Measurements from ENCODE around the gene F8. TPM values are rescaled to one million over a fixed set of nuclear protein-coding genes. Genes with fewer than 3 reads are reported as not detected.

The F8 gene
- total RNA-seq, 1 experiment from 2014 or later: 2.6 TPM

DNA sequence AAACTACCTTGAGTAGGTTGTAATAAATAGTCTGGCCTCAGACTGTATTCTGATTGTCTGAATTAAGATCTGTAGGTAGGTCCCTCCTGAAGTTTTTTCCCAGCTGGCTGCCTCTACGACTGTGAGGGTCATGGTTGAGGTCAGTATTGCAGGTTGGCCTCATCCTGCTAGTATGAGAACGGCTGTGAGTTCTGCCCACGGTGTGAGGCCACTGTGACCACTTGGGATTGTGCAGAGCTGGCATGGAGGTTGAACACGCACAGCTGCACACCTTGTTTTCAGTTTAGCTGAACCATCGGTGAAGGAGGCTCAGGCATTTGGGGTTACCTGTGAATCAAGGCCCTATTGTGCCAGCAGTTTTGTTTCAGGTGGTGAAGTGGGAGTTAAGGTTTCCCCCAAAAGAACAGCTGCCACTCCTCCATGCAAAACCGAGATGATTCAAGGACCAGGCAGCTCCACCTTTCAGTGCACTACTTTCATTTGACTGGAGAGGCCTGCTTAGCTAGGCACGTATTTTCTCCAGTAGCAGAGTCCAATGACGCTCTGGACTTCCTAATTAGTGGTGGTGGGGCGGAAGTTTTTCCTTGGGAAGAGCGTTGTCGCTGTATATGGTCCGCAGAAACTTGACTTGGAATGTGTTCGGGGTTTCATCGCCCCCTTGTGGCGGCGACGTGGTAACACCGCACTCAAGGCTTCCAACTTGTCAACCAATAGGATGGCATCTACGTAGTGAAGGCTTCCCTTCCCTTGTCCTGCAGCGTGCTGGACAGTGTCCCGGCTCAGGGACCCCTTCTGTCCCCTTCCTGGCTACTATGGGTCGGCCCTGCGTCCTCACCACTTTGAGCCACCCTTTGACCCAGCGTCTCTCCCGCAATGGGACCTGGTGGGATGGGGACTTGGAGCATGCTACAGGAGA, 34.6 kb upstream of the F8 start:
- intact Hi-C loops (cut with micrococcal nuclease): loop anchor here (1.0 to 2.0 kb wide), 2 partner anchors 76 to 139 kb away; no protein-coding TSS in a partner anchor
- no peaks in the 10 kb centered on the region for H3K27me3 ChIP-seq (ENCODE audit: insufficient read depth, low read length)
- no peaks in the 10 kb centered on the region for H4K20me1 ChIP-seq (ENCODE audit: insufficient read depth)
- RAD21 ChIA-PET (ENCODE audit: low non-redundant PET in 1 of 2, low total read pairs in 2 of 2, uncharacterized antibody in 2 of 2, unreplicated experiment in 2 of 2): no interaction called here
- no peaks in the 10 kb centered on the region for H3K79me2 ChIP-seq (ENCODE audit: insufficient read depth, low read length)
- peak overlapping the region; percentile 62 for H3K4me2 ChIP-seq (ENCODE audit: low read length)
- CTCF ChIA-PET: interaction anchor here (0.7 to 1.1 kb wide), 5 partner anchors 9 to 140 kb away, joined by 3 to 4 read pairs (median 3); partner anchors contain the start of gene FUNDC2
- no peak overlapping the region for H3K27ac ChIP-seq (ENCODE audit: low read depth, low read length)
- no peaks in the 10 kb centered on the region for H3K9me3 ChIP-seq (ENCODE audit: control insufficient read depth in 1 of 2, insufficient read depth in 1 of 2, low read depth in 1 of 2, low read length in 2 of 2)
- POLR2A ChIA-PET: no interaction called here
- H3K4me3 ChIP-seq (replicated peaks in 1 of 2; ENCODE audit: low read depth in 1 of 2, low read length in 2 of 2): peak overlapping the region in 1 of 2 experiments; percentile 30; a peak in 1 of 4 replicates
- DNase-seq (ENCODE audit: low read depth, low spot score): peak; percentile 51
- no peaks in the 10 kb centered on the region for H3K9me2 ChIP-seq (ENCODE audit: insufficient read depth)
- no peaks in the 10 kb centered on the region for H3K36me3 ChIP-seq (ENCODE audit: control insufficient read depth in 1 of 2, insufficient read depth in 2 of 2, low read length in 2 of 2)
- peaks cover 2 to 9% of the 10 kb centered on the region in 2 experiments; a peak in 1 of 4 replicates for H3K4me1 ChIP-seq (ENCODE audit: control insufficient read depth in 1 of 2, insufficient read depth in 2 of 2, low read length in 2 of 2)
- no peak overlapping the region for H3K9ac ChIP-seq (ENCODE audit: low read length)
- no peak overlapping the region for H2AFZ ChIP-seq (ENCODE audit: low read depth, low read length, poor library complexity, severe bottlenecking)
- BruUV-seq (replicated peaks): no TSS peak
- peak; percentile 97 for ATAC-seq
- TF ChIP-seq RAD21 (IDR thresholded peaks at IDR 0.05; ENCODE audit: low read depth) (peak; percentile 59), CTCF (IDR thresholded peaks at IDR 0.05 in 2 of 3, conservative IDR thresholded peaks at IDR 0.05 in 1 of 3; ENCODE audit: borderline replicate concordance in 1 of 3, insufficient read depth in 1 of 3, low read depth in 2 of 3, low read length in 2 of 3) (peak; percentile 52 to 62 (median 60); a peak in 5 of 6 replicates)
- TF ChIP-seq, protein P1, sequence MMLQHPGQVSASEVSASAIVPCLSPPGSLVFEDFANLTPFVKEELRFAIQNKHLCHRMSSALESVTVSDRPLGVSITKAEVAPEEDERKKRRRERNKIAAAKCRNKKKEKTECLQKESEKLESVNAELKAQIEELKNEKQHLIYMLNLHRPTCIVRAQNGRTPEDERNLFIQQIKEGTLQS (IDR thresholded peaks at IDR 0.05): no peak

- no peak overlapping the region for H3K4me2 ChIP-seq (ENCODE audit: low read length)
- H3K9me3 ChIP-seq (ENCODE audit: control insufficient read depth in 1 of 2, insufficient read depth in 1 of 2, low read depth in 1 of 2, low read length in 2 of 2): no peaks in the 10 kb centered on the region
- H4K20me1 ChIP-seq (ENCODE audit: insufficient read depth): no peaks in the 10 kb centered on the region
- no peaks in the 10 kb centered on the region for H3K9me2 ChIP-seq (ENCODE audit: insufficient read depth)
- no peaks in the 10 kb centered on the region for H3K79me2 ChIP-seq (ENCODE audit: insufficient read depth, low read length)
- ATAC-seq (no peak), DNase-seq (ENCODE audit: low read depth, low spot score) (no peak)
- intact Hi-C loops (cut with micrococcal nuclease): loop anchor here (2.0 kb wide), 1 partner anchor 76 kb away; no protein-coding TSS in a partner anchor
- no peaks in the 10 kb centered on the region for H3K36me3 ChIP-seq (ENCODE audit: control insufficient read depth in 1 of 2, insufficient read depth in 2 of 2, low read length in 2 of 2)
- H3K4me1 ChIP-seq (ENCODE audit: control insufficient read depth in 1 of 2, insufficient read depth in 2 of 2, low read length in 2 of 2): peaks cover 2 to 9% of the 10 kb centered on the region in 2 experiments; a peak in 1 of 4 replicates
- POLR2A ChIA-PET: no interaction called here
- H3K27ac ChIP-seq (ENCODE audit: low read depth, low read length): no peak overlapping the region
- H3K27me3 ChIP-seq (ENCODE audit: insufficient read depth, low read length): no peaks in the 10 kb centered on the region
- H3K9ac ChIP-seq (ENCODE audit: low read length): no peak overlapping the region
- H3K4me3 ChIP-seq (replicated peaks in 1 of 2; ENCODE audit: low read depth in 1 of 2, low read length in 2 of 2): no peak overlapping the region
- no TSS peak for BruUV-seq (replicated peaks)
- H2AFZ ChIP-seq (ENCODE audit: low read depth, low read length, poor library complexity, severe bottlenecking): no peak overlapping the region
- RAD21 ChIA-PET (ENCODE audit: low non-redundant PET in 1 of 2, low total read pairs in 2 of 2, uncharacterized antibody in 2 of 2, unreplicated experiment in 2 of 2): no interaction called here
- CTCF ChIA-PET: interaction anchor here (0.7 to 1.1 kb wide), 5 partner anchors 9 to 140 kb away, joined by 3 to 4 read pairs (median 3); partner anchors contain the start of gene FUNDC2
- TF ChIP-seq ZFX (IDR thresholded peaks at IDR 0.05): no peak
- no peak for TF ChIP-seq EZH2 (IDR thresholded peaks at IDR 0.05)
- TF ChIP-seq ZNF274 (IDR thresholded peaks at IDR 0.05; ENCODE audit: low read depth, low read length): no peak
- TF ChIP-seq SP1 (IDR thresholded peaks at IDR 0.05; ENCODE audit: low read depth): no peak
- no peak for TF ChIP-seq EGR1 (IDR thresholded peaks at IDR 0.05; ENCODE audit: low read depth)
- no peak for TF ChIP-seq EZH2phosphoT487 (IDR thresholded peaks at IDR 0.05; ENCODE audit: borderline replicate concordance)
- no peak for TF ChIP-seq POLR2AphosphoS5 (IDR thresholded peaks at IDR 0.05; ENCODE audit: low read depth, low read length)
- TF ChIP-seq SRF (IDR thresholded peaks at IDR 0.05; ENCODE audit: low read depth): no peak
- TF ChIP-seq TCF7L2 (IDR thresholded peaks at IDR 0.05; ENCODE audit: borderline replicate concordance, extremely low read depth, insufficient read depth, insufficient read length): no peak
- TF ChIP-seq CBX3 (IDR thresholded peaks at IDR 0.05; ENCODE audit: low read depth): no peak
- no peak for TF ChIP-seq RAD21 (IDR thresholded peaks at IDR 0.05; ENCODE audit: low read depth)
- no peak for TF ChIP-seq YY1 (IDR thresholded peaks at IDR 0.05; ENCODE audit: extremely low read depth, insufficient replicate concordance, low read depth, low read length)
- no peak for TF ChIP-seq MAX (IDR thresholded peaks at IDR 0.05)
Measured at GRCh38 chrX:155056471-155056870, 33.9 kb upstream of the F8 start.
